Measurements from ENCODE around the gene SLC29A1. TPM values are rescaled to one million over a fixed set of nuclear protein-coding genes. Genes with fewer than 3 reads are reported as not detected.

SLC29A1 gene
- total and polyA plus RNA-seq, 2 of the 8 experiments (the other 6 are each of a cell fraction or from before 2014, with no cell fraction given) = 187 to 558 TPM

- Histone ChIP-seq H2BK5ac (ENCODE audit: low read depth, low read length) (peak within 1 kb of the TSS; percentile 4; the same call in 1 of the 2 replicates), H2BK12ac (ENCODE audit: low read depth, low read length) (no peak within 1 kb of the TSS; the same call in 1 of the 2 replicates), H3K79me1 (ENCODE audit: low read depth, low read length) (no peaks in the 10 kb centered on the region; the same call in 1 of the 2 replicates), H3K27me3 (replicated peaks in 1 of 4; ENCODE audit: control insufficient read depth in 3 of 4, extremely low read depth in 1 of 4, insufficient read depth in 3 of 4, low read length in 3 of 4) (peaks cover 0 to 3% (median 0%) of the 10 kb centered on the region in 4 experiments; a peak in 2 of 7 replicates), H2BK120ac (replicated peaks; ENCODE audit: low read depth, low read length) (no peak within 1 kb of the TSS), H3K4ac (replicated peaks; ENCODE audit: insufficient read length, low read depth, low read length) (no peak within 1 kb of the TSS), H3K23me2 (ENCODE audit: low read depth, low read length) (peaks cover 8% of the 10 kb centered on the region; the same call in 1 of the 2 replicates), H3K18ac (ENCODE audit: extremely low read depth, low read length) (peak within 1 kb of the TSS; percentile 79; the same call in 1 of the 2 replicates), H3K4me3 (ENCODE audit: extremely low read depth in 1 of 4, insufficient read depth in 2 of 4, low read depth in 3 of 4, low read length in 4 of 4) (peak within 1 kb of the TSS; percentile 36 to 60 (median 52)), H2AK5ac (ENCODE audit: low read depth, low read length) (no peak within 1 kb of the TSS), H2BK15ac (ENCODE audit: low read length) (no peak within 1 kb of the TSS), H3K56ac (replicated peaks; ENCODE audit: insufficient read length, low read depth, low read length) (no peak within 1 kb of the TSS), H4K5ac (ENCODE audit: insufficient read length, low read depth, low read length) (no peak within 1 kb of the TSS), H3K4me1 (replicated peaks in 1 of 4; ENCODE audit: control insufficient read depth in 3 of 4, insufficient read depth in 4 of 4, low read length in 3 of 4) (peaks cover 12 to 33% (median 14%) of the 10 kb centered on the region in 4 experiments), H3K36me3 (ENCODE audit: control insufficient read depth in 2 of 4, insufficient read depth in 4 of 4, low read length in 3 of 4) (peaks cover 0 to 9% (median 0%) of the 10 kb centered on the region in 4 experiments; a peak in 3 of 8 replicates), H3K4me2 (ENCODE audit: insufficient read depth in 1 of 2, low read depth in 2 of 2, low read length in 2 of 2) (peak within 1 kb of the TSS; percentile 74 to 82), H3K14ac (ENCODE audit: insufficient read length) (no peak within 1 kb of the TSS), H4K20me1 (replicated peaks in 1 of 2; ENCODE audit: control insufficient read depth in 1 of 2, insufficient read depth in 2 of 2, low read length in 2 of 2) (peaks cover 0 to under 1% of the 10 kb centered on the region in 2 experiments), H3K9me3 (ENCODE audit: insufficient read depth in 2 of 2, low read depth in 1 of 2, low read length in 1 of 2) (no peaks in the 10 kb centered on the region), H2AFZ (ENCODE audit: low read length) (peak within 1 kb of the TSS; percentile 34; the same call in 1 of the 2 replicates), H3K23ac (ENCODE audit: insufficient read length) (no peak within 1 kb of the TSS), H4K91ac (replicated peaks; ENCODE audit: insufficient read length, low read length) (no peak within 1 kb of the TSS), H4K8ac (ENCODE audit: extremely low read depth, insufficient read depth, low read length) (peak within 1 kb of the TSS; percentile 26; the same call in 1 of the 2 replicates), H3K27ac (ENCODE audit: low read depth, low read length) (no peak within 1 kb of the TSS), H3K79me2 (ENCODE audit: control insufficient read depth in 1 of 2, insufficient read depth in 2 of 2, low read length in 2 of 2) (no peaks in the 10 kb centered on the region), H3K9ac (replicated peaks in 1 of 4; ENCODE audit: extremely low read depth in 1 of 4, low read depth in 3 of 4, low read length in 3 of 4) (no peak within 1 kb of the TSS), H2BK20ac (ENCODE audit: low read length) (peak within 1 kb of the TSS; percentile 29; the same call in 1 of the 2 replicates)
- DNase-seq (ENCODE audit: low read depth in 1 of 2, low spot score in 2 of 2) = peak in 1 of 2 experiments; percentile 74
- 25% methylated on average over 6 of the region's 29 CpGs; no CpG with 5 or more reads in 1 of the 2 experiments for WGBS, 2 experiments (ENCODE audit: extremely low coverage in 1 of 2, insufficient coverage in 1 of 2, insufficient read length in 1 of 2, insufficient replicate concordance in 2 of 2, low coverage in 1 of 2, low lambda C conversion rate in 2 of 2, missing lambda C conversion rate in 1 of 2)
- TF ChIP-seq SRF (IDR thresholded peaks at IDR 0.05; ENCODE audit: low read depth, low read length) (no peak), KDM1A (IDR thresholded peaks at IDR 0.05; ENCODE audit: borderline replicate concordance, low read length) (0 out of 2 replicates have a peak, but pooled peaks have one; percentile 41), SP2 (IDR thresholded peaks at IDR 0.05; ENCODE audit: low read length) (no peak), RBBP5 (IDR thresholded peaks at IDR 0.05; ENCODE audit: borderline replicate concordance, low read depth, low read length) (0 out of 2 replicates have a peak, but pooled peaks have one; percentile 4)
- FAIRE-seq = no peak
- ChIA-PET POLR2A (ENCODE audit: partially characterized antibody) (interaction anchor here (1.3 to 12.0 kb wide), 10 partner anchors 8 to 69 kb away, joined by 3 to 138 read pairs (median 11); partner anchors contain the start of genes AARS2, HSP90AB1 and SLC35B2), CTCF (ENCODE audit: partially characterized antibody) (interaction anchor here (0.6 to 19.0 kb wide), 8 partner anchors 9 to 812 kb away, joined by 3 to 330 read pairs (median 30); partner anchors contain the start of genes AARS2 and SLC35B2)
Measured at GRCh38 chr6:44269921-44270525, 46.6 kb downstream of the SLC29A1 start, which contains the start of gene TMEM151B. TSS of gene TMEM151B (plus strand) at chr6:44270450. CDS start at chr6:44270743, 293 bp downstream.
